ENCODE results near the gene C15orf39.
"Not testable (repeated sequence)": the region's sequence is repeated elsewhere in the genome, so short reads cannot be mapped to it uniquely, and the experiment has no call there.

C15orf39 gene

DNA sequence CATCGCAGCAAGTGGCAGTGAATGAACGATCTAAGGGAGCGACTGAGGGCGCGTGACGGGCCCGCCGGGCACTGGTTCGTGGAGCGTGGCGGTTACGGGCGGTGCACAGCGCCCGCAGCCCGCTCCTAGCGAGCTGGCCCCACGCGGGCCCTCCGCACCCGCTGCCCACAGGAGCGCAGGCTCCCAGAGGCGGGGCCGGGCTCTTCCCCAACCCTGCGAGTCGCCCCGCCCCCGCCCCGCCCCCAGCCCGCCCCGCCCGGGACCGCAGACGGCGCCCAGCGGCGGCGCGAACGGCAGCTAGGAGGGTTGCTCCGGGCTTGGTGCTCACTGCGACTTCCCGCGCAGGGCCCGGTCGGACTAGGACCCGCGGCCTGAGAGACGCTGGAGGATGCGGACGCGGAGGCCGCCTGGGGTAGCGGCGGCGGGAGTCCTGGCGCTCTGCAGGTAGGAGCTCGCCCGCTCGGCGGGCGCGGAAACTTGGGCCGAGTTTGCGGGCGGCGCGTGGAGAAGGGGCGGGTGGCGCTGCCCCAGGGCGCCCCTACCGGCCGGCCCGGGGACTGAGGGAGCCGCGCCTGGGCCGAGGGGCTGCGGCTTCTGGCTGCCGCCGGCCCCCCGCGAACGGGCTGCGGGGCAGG, at the start of gene C15orf39:
TSS of gene C15orf39 (plus strand) at position 267 of the 635 bp plus-strand sequence. CDS start 4,167 bp downstream, outside the sequence.
- intact Hi-C loops (cut with DNase I), result loop anchor here (5.0 kb wide), 1 partner anchor 159 kb away; no protein-coding TSS in a partner anchor
- DNase-seq, result peak in 40 of 42 donors; percentile 18 to 83 (median 69)

DNA sequence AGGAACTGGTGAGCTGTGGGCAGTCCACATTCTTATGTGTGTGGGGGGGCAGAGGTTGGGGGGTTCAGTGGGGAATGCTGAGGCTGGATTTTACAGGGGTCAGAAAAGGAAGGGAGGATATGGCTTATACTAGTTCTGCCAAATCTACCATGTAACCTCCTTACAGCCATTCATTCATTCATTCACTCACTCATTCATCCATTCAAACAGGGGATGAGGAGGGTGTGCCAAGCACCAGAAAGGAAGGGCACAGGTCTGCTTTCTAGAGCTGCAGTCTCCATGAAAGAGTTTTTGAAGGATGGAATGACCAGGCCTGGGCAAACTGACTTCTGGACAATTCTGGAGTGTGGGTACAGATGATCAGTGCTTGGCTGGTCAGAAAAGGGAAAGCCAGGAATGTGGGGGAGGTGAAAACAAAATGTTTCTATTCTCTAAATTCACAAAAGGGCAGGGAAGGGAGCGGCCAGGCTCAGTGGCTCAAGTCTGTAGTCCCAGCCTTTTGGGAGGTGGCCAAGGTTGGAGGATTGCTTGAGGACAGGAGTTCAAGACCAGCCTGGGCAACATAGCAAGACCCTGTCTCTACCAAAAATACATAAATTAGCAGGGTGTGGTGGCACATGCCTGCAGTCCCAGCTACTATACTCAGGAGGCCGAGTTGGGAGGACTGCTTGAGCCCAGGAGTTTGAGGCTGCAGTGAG, 49.2 kb upstream of the C15orf39 start:
- no peak for DNase-seq
- intact Hi-C loops (cut with DNase I), result no loop called here

DNA sequence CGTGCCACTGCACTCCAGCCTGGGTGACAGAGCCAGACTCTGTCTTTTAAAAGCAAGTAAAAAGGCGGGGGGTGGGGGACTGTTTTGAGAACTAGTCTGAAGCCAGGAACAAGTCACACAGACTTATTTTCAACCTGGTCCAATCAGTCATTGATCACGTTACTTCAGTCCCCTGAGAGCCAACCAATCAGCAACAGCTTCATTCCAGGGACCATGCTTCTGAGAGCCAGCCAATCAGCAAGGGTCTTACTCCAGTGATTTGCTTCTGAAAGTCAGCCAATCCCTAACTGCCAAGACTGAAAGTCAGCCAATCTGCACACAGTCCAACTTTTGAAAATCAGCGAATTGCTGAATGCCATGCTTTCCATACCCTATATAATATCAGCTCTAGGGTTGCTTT, 48.6 kb upstream of the C15orf39 start:
- DNase-seq, result peak in 21 of 42 donors; percentile 8 to 68 (median 32)

DNA sequence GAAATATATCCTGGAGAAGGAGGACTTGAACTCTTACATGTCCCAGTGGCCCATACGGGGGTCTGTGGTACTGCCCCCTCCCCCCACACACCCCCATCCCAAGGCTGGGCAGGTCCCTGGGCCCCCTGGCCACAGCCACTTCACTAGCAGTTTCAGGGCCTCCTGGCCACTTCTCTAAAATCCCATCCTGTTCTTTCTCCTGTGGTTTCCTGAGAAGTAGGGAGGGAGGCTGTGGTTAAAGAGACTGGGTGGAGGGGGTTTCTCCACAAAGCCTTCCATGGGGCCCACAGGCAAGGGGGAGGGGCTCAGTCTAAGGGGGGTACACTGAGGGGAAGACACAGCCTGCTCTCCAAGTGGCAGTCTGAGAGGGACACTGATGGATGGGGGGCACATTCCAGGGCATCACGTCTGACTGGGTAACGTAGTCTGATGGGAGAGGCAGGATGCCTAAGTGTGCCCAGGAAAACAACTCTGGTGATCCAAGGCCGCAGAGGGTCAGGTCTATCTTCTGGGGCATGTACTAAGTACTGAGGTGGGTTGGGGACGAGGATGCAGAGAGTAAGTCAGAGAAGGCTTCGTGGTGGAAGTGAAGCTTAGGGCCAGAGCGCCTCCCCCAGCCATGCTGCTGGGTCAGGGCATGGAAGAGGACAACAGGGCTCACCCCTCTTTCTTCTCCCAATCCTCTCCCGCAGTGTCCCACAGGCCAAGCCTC, 48.0 kb upstream of the C15orf39 start:
- DNase-seq, result peak in 4 of 42 donors; percentile 3 to 35 (median 12)
- intact Hi-C loops (cut with DNase I), result no loop called here

More for the DNA sequence above, 48.6 kb upstream of the C15orf39 start:
- intact Hi-C loops (cut with DNase I), result no loop called here

DNA sequence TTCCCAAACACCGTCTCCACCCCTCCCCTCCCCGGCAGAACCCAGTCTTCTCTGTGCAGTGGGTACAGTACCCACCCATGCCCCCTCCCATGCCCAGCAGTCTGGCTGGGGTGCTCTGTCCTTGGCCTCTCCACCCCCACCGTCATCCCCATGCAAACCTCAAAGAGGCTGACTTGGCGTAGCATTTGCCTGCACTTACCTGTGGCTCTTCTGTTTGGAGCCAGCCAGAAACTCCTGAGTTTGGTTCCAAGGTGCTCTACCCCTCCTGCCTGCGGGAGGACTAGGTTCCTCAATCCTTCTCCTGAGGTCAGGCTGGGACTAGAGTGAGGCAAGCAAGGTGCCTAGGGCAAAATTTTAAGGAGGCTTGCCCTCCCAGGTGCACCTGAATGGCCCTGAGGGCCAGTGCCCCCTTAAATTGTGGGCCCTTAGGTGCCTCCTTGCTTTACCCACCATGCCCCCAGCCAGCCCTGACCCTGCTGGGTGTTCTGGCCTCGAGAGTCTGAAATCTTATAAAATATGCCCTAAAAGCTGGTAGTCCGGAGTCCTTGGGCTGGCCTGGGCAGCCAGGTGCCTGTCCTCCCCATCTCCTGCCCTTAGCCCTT, 47.1 kb upstream of the C15orf39 start:
- intact Hi-C loops (cut with DNase I), result no loop called here
- no peak for DNase-seq

DNA sequence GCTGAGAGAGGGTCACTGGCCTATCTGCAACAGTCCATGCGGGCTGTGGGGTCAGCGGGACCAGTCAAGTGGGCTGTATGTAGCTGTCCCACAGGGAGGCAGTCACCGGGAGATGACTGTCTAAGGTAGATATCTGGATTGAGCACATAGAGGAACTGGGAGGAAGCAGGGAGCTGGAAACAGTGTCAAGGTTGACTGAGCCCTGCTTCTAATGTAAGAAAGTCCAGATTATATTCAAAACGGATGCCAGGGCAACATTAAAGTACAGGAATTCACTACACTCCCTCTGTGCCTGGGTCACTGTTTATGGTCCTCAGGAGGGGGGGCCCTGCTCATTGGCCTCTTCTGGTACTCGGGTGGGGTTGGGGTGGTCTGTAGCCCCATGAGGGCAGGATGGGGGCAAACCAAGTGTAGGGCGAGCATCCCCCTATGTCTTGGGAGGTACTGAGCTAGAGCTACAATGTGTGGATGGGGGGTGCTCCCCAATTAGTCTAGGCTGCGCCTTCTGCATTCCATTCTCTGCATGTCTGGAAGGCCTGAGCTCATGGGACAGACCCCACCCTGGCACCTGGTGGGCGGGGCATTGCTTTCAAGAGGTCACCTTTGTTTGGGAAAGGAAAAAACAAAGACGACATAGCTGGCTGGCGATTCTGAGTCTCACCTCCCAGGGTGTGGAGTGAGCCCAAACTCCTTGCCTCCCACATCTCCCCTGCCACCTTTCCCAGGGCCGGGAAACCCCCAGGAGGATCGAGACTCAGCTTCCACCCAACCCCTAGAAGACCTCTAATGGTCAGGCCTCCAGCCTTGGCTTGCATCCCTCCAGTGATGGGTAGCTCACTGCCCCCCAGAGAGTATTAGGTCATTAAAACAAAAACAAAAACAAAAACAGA, 45.1 kb upstream of the C15orf39 start:
- DNase-seq, result peak in 1 of 42 donors; percentile 7
- intact Hi-C loops (cut with DNase I), result no loop called here

DNA sequence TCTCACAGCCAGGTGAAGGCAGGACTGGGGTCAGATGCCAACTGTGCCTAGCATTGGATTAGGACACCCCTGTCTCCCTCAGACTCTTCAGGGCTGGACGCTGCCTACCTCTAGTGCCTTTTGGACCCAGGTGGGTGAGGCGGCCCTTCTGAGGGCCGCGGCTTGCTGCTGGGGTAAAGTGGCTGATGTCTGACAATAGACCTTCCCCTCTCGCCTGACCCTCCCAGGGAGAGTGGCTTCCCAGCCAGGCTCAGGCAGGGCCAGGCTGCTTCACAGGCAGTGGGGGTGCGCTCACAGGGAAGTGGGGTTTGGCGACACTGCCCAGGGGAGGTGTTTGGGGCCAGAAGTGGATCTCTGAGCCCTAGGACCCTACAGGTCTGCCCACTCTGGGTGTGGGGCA, 43.3 kb upstream of the C15orf39 start:
- DNase-seq, result no peak
- intact Hi-C loops (cut with DNase I), result no loop called here

DNA sequence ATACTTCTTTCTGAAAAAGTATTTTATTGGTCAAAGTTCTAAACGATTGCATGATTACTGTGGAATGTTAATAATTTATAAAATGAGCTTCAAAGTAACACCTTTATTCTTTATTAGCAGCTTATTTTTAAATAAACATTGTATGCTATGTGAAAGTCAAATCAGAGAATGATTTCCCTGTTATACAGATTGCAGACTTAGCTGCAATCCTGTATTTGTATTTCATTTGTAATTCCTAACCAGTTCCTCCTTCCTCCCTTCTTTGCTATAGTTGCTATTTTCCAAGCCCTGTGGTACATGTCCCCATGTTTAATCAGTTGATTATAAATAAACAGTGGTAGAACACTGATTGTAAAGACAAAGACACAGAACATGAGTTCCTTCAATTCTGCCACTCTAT, 42.4 kb upstream of the C15orf39 start:
- no peak for DNase-seq
- intact Hi-C loops (cut with DNase I), result no loop called here

DNA sequence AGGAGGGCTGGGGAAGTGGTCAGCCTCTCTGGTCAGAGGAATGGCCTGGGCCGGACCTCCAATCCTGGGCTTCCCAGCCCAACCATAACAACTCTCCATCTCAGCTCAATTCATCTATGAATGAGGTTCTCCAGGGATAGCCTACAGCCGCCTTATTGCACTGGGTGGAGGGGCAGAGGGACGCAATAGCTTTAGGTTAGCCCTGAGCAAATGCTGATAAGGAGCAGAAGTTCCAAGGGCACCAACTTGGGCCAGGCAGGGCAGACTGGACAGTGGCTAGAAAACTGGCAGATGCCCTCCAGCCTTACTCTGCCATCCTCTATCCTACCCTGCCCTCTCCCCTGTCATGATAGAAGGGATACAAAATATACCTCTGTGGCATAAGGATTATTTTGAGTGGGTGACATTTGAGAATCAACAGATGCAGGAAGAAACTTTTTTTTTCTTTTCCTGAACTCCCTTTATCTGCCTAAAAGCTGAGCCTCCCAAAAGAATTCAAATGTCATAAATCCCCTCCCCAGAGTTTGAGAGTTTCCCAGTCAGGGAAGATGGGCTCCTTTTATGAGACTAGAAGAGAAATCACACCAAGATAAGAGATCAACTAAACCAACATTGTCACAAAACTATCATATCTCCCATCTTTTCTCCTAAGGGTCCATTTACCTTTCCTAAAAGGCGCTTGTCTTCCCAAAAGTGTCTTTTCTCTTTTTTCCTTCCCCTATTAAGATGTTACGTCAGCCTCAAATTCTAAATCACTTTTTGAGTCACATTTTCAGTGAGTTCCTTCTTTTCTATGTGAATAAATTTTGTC, 40.4 kb upstream of the C15orf39 start:
- intact Hi-C loops (cut with DNase I), result no loop called here
- no peak for DNase-seq

DNA sequence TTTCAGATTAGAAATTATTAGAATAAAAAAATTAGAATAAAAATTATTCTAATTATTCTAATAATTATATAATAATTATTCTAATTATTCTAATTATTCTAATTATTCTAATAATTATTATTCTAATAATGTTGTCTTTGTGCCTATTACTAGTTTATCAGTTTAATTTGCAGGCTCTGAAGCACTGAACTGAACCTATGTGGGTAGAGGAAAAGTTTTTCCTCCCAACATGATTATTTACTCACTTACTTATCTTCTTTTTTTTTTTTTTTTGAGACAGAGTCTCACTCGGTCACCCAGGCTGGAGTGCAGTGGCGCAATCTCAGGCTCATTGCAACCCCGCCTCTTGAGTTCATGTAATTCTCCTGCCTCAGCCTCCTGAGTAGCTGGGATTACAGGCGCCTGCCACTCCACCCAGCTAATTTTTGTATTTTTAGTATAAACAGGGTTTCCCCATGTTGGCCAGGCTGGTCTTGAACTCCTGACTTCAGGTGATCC, 39.7 kb upstream of the C15orf39 start:
- intact Hi-C loops (cut with DNase I), result no loop called here
- DNase-seq, result no peak

DNA sequence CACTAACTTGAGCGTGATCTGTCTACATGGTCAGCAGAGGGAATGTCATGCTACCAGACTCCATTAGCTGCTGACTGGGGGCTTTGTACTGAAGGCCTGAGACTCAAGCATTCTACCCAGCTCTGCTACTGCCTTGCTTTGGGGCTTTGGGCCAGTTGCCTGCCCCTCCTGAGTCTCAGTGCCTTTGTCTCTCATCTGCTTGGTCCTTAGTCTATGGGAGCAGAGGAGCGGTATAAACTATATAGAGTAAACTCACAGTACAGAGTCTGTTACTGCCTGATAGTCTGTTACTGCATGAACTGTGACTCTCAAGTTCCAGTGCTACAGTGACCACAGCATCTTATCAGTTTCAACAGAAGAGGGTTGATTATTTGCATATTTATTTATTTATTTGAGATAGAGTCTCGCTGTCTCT, 38.5 kb upstream of the C15orf39 start:
- intact Hi-C loops (cut with DNase I), result no loop called here
- DNase-seq, result no peak

DNA sequence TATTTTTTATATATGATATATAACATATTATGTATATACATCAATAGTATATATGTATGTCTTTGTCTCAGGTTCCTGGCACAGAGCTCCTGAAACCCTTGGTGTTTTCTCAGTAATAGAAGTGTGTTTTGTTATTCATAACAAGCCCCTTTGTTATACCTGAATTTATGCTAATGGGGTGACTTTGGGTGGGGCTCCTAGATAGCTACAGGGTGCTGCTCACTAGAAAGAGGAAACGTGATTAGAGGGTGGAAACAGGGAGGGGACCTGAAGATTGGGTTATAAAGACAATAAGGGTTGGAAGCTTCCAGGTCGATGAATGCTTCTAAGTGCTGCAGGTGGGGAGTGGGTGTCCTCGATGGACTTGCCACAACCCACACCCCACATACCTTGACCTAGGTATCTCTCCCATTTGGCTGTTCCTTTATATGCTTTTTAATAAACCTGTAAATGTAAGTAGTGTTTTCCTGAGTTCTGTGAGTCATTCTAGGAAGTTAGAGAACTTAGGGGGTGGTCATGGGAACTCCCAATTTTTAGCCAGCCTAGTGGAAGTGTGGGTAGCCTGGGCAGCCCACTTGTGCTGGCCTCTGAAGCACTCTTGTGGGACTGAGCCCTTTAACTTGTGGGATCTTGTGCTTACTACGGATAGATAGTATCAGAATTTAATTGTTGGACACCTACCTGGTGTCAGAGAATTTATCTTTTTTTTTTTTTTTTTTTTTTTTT, 36.9 kb upstream of the C15orf39 start:
- intact Hi-C loops (cut with DNase I), result no loop called here

DNA sequence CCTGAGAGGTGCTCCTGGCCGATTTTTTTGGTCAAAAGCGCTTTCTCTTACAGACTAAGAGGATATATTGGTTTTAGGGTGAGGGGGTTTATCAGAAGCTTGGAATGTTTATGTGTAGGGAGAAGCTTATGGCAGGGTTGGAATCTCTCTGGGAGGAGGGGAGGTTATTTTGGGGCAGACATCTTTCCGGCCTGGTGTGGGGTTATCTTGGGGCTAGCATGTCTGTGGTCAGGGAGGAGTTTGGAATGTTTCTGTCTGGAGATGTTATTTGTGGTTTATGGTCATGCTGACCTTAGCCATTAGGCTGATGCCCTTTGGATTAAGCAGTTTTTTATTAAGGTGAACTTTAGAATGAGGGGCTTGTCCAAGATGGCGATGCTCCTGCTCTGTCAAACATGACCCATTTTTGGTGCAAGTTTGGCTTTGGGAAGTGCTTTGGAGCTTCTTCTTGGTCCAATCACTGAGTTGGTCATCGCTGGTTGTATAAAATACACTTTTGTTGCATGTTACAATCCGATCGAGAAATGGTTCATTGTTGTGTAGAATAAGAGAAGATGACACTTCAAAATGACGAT, 35.1 kb upstream of the C15orf39 start:
- DNase-seq; intact Hi-C loops (cut with DNase I): not testable (repeated sequence)

More for the DNA sequence above, 36.9 kb upstream of the C15orf39 start:
- no peak for DNase-seq

DNA sequence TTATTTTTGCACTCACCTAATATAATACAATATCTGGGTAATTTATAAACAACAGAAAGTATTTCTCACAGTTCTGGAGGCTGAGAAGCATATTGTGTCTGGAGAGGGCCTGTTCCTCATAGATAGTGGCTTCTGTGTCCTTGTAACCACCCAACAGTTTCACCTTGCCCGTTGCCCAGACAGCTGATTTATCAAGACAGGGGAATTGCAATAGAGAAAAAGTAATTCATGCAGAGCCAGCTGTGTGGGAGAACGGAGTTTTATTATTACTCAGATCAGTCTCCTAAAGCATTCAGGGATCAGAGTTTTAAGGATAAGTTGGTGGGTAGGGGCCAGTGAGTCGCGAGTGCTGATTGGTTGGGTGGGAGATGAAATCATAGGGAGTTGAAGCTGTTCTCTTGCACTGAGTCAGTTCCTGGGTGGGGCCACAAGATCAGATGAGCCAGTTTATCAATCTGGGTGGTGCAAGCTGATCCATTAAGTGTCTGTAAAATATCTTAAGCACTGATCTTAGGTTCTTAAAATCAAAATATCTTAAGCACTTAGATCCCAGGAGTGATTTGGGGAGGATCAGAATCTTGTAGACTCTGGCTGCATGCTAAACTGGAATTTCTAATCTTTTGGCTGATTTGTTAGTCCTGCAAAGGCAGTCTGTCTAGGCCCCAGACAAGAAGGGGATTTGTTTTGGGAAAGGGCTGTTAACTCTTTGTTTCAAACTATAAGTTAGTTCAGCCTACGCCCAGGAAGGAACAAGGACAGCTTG, 33.9 kb upstream of the C15orf39 start:
- DNase-seq, result no peak
- intact Hi-C loops (cut with DNase I), result no loop called here

DNA sequence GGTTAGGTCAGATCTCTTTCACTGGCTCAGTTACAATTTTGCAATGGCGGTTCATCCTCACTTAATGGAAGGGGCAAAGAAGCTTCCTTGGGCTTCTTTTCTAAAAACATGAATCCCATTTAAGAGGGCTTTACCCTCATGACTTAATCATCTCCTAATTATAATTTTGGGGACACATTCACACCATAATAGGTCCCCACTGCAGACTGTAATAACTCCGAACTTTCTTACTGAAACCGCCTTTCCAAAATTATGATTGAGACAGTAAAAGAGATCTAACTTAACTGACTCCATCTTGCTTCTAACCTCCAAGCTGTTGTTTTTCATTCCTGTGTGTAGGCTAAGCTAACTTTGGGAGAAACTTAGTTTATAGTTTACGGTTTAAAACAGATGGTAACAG, 33.3 kb upstream of the C15orf39 start:
- no peak for DNase-seq
- intact Hi-C loops (cut with DNase I), result no loop called here

DNA sequence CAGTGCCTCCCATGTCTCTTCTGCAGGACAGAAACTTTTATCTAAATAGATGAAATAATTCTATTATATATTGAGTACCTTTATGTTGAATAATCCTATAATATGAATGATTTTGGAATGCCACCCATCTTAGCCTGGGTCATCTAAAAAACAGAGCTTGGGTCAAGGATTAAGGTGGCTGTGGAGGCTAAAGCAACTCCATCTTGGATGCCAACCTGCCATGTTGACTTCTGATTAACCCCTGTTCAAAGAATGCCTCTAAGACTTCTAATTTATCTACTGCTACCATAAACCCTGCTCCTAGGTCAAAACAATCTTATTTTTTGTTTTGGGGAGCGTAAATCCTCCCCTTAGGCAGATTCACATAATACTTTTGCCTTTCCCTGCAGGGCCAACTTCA, 31.5 kb upstream of the C15orf39 start:
- DNase-seq, result no peak
- intact Hi-C loops (cut with DNase I), result no loop called here
